Measurements from ENCODE around the gene CCNY.
A peak's percentile ranks its signal among the peaks of the same experiment; 100 is the strongest.

CCNY gene

DNA sequence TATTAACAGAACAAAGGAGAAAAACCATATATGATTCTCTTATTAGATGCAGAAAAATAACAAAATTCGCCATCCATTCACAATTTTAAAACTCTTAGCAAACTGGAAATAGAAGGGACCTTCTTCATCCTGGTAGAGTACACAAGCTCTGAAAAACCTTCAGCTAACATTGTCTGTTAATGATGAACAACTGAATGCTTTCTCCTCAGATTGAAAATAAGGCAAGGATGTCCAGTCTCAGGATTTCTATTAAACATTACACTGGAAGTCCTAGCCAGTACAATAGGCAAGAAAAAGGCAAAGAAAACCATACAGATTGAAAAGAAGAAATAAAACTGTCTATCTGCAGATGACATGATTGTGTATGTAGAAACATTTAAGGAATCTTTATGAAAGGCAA, 16.0 kb upstream of the CCNY start:
- H3K4me1 Mint-ChIP-seq: peaks cover 5% of the 10 kb centered on the region
- no peak for ATAC-seq (replicated peaks; ENCODE audit: extremely low read depth, poor library complexity, severe bottlenecking)
- no peak overlapping the region for H3K4me3 Mint-ChIP-seq
- no peaks in the 10 kb centered on the region for H3K9me3 Mint-ChIP-seq
- H3K27me3 Mint-ChIP-seq: no peaks in the 10 kb centered on the region
- peaks cover 8% of the 10 kb centered on the region for H3K36me3 Mint-ChIP-seq (ENCODE audit: insufficient read depth)
- no peak for DNase-seq (ENCODE audit: low spot score in 2 of 2)
- no peak overlapping the region for H3K27ac Mint-ChIP-seq (ENCODE audit: low read depth)

- DNase-seq (ENCODE audit: low spot score in 2 of 2) (no peak), ATAC-seq (replicated peaks; ENCODE audit: extremely low read depth, poor library complexity, severe bottlenecking) (no peak)
- Mint-ChIP-seq H3K4me3 (no peak overlapping the region), H3K27ac (ENCODE audit: low read depth) (no peak overlapping the region), H3K27me3 (no peaks in the 10 kb centered on the region), H3K36me3 (ENCODE audit: insufficient read depth) (peaks cover 8% of the 10 kb centered on the region), H3K9me3 (no peaks in the 10 kb centered on the region), H3K4me1 (peaks cover 7% of the 10 kb centered on the region)
These were observed 13.7 kb upstream of the CCNY start for GRCh38 chr10:35322636-35323035.

GRCh38 chr10:35324196-35324595, 12.1 kb upstream of the CCNY start:
- ATAC-seq (replicated peaks; ENCODE audit: extremely low read depth, poor library complexity, severe bottlenecking): no peak
- no peak overlapping the region for H3K4me3 Mint-ChIP-seq
- H3K4me1 Mint-ChIP-seq: peaks cover 10% of the 10 kb centered on the region
- no peaks in the 10 kb centered on the region for H3K27me3 Mint-ChIP-seq
- no peak for DNase-seq (ENCODE audit: low spot score in 2 of 2)
- no peaks in the 10 kb centered on the region for H3K9me3 Mint-ChIP-seq
- no peak overlapping the region for H3K27ac Mint-ChIP-seq (ENCODE audit: low read depth)
- H3K36me3 Mint-ChIP-seq (ENCODE audit: insufficient read depth): peaks cover 6% of the 10 kb centered on the region

GRCh38 chr10:35326466-35327235, 9.7 kb upstream of the CCNY start:
- Mint-ChIP-seq H3K36me3 (ENCODE audit: insufficient read depth) (peaks cover 4% of the 10 kb centered on the region), H3K27me3 (no peaks in the 10 kb centered on the region), H3K4me1 (peaks cover 30% of the 10 kb centered on the region), H3K27ac (ENCODE audit: low read depth) (no peak overlapping the region), H3K9me3 (no peaks in the 10 kb centered on the region), H3K4me3 (no peak overlapping the region)
- ATAC-seq (replicated peaks; ENCODE audit: extremely low read depth, poor library complexity, severe bottlenecking) (no peak), DNase-seq (ENCODE audit: low spot score in 2 of 2) (no peak)

DNA sequence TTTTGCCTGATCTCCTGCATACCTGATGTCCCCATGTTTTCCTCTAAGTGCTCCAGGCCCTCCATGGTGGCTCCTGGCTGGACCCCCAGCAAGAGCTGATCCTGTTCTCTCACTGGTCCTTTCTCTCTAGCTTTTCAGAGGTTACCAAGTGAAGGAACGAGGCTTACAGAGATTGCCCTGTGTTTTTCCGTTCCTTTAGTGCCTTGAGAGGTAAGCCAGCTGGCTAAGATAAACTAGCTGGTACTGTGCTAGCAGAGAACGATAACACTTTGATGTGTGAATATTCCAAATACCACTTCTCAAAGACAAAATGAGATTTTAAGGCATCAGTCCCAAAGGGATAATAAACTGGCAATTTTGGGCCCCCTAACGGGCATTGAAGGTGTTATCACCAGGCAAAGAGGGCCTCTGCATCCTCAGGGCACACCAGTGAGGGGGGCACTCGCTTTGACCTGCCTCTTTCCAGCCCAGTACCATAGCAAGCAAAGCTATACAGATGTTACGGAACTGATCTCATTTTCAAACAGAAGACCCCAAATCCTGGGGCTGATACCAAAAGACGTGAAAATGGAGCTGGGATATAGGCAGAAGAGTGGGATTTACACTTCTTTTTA, 8.4 kb upstream of the CCNY start:
- no peaks in the 10 kb centered on the region for H3K9me3 Mint-ChIP-seq
- DNase-seq (ENCODE audit: low spot score in 2 of 2): no peak
- H3K4me1 Mint-ChIP-seq: peaks cover 35% of the 10 kb centered on the region
- H3K4me3 Mint-ChIP-seq: no peak overlapping the region
- H3K36me3 Mint-ChIP-seq (ENCODE audit: insufficient read depth): peaks cover 4% of the 10 kb centered on the region
- no peak overlapping the region for H3K27ac Mint-ChIP-seq (ENCODE audit: low read depth)
- ATAC-seq (replicated peaks; ENCODE audit: extremely low read depth, poor library complexity, severe bottlenecking): no peak
- no peaks in the 10 kb centered on the region for H3K27me3 Mint-ChIP-seq

DNA sequence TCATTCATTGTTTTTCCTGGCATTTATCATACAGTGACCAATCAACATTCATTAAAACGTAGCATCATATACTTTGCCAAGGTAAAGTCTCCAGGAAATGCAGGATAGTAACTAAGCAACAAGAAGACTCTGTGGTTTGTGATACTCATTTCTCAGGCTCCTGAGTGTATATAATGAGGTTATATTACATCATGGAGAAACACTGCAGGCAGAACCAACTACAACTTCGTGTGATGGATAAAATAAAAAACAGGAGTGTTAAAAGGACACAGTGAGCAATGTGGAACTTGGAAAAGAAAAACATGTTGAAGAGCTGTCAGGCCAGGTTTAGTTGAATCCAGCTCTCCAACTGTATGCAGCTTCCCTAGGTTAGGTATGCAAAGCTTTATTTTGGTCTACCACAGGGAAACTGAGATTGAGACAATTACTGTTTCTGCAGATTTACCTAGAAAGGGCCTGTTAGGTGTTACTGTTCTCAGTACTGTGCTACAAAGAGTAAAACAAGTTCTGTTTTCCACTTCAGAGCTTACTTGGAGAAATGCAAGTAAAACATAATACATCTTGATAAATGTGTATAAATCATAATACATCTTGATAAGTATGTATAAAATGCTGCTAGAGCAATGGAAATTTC, 7.8 kb upstream of the CCNY start:
- H3K27ac Mint-ChIP-seq (ENCODE audit: low read depth): no peak overlapping the region
- DNase-seq (ENCODE audit: low spot score in 2 of 2) (no peak), ATAC-seq (replicated peaks; ENCODE audit: extremely low read depth, poor library complexity, severe bottlenecking) (no peak)
- H3K27me3 Mint-ChIP-seq: no peaks in the 10 kb centered on the region
- peaks cover 41% of the 10 kb centered on the region for H3K4me1 Mint-ChIP-seq
- no peaks in the 10 kb centered on the region for H3K9me3 Mint-ChIP-seq
- no peak overlapping the region for H3K4me3 Mint-ChIP-seq
- H3K36me3 Mint-ChIP-seq (ENCODE audit: insufficient read depth): peaks cover 5% of the 10 kb centered on the region

DNA sequence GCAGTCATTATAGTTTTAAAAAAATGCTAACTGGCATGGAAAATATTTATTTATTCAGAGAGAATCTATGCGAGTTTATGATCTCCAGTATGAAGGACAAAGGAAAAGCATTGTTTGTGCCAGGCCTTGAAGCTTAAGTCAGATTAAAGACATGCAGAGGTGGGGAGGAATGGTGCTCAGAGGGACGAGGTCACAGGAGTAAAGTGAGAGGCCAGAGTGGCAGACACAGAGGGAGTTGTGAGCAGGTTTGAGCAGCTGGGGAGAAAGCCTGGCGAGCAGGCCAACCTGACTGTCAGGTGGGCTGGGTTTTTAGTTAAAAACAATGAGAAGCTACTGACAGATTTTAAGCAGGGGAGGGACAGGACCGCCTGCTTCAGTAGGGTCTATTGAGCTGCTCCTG, 6.8 kb upstream of the CCNY start:
- H3K9me3 Mint-ChIP-seq: no peaks in the 10 kb centered on the region
- H3K27me3 Mint-ChIP-seq: no peaks in the 10 kb centered on the region
- H3K4me3 Mint-ChIP-seq: no peak overlapping the region
- DNase-seq (ENCODE audit: low spot score in 2 of 2) (no peak), ATAC-seq (replicated peaks; ENCODE audit: extremely low read depth, poor library complexity, severe bottlenecking) (no peak)
- H3K27ac Mint-ChIP-seq (ENCODE audit: low read depth): no peak overlapping the region
- H3K36me3 Mint-ChIP-seq (ENCODE audit: insufficient read depth): peaks cover 4% of the 10 kb centered on the region
- H3K4me1 Mint-ChIP-seq: peaks cover 51% of the 10 kb centered on the region

GRCh38 chr10:35331894-35332640, 4.2 kb upstream of the CCNY start:
- H3K27ac Mint-ChIP-seq (ENCODE audit: low read depth): no peak overlapping the region
- peaks cover 13% of the 10 kb centered on the region for H3K36me3 Mint-ChIP-seq (ENCODE audit: insufficient read depth)
- H3K27me3 Mint-ChIP-seq: no peaks in the 10 kb centered on the region
- DNase-seq (ENCODE audit: low spot score in 2 of 2): no peak
- peaks cover 64% of the 10 kb centered on the region for H3K4me1 Mint-ChIP-seq
- no peak for ATAC-seq (replicated peaks; ENCODE audit: extremely low read depth, poor library complexity, severe bottlenecking)
- no peak overlapping the region for H3K4me3 Mint-ChIP-seq
- no peaks in the 10 kb centered on the region for H3K9me3 Mint-ChIP-seq

DNA sequence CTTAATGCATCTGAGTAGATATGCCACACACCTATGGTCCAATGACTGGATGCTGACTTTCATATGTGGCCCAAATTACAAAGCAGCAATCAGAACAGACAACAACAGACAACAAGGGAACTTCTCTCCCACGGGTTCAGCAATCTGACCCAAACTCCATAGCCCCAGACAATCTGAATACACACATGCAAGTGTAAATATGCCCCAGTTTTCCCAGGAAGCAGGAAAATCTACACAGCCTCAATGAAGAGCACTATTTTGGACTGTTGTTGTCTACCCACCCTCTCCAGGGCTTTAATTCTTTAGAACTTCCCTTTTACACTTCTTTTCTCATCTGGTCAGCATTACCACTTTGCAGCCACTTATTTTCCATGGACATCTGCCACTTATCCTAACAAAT, 2.0 kb upstream of the CCNY start:
- no peaks in the 10 kb centered on the region for H3K9me3 Mint-ChIP-seq
- ATAC-seq (replicated peaks; ENCODE audit: extremely low read depth, poor library complexity, severe bottlenecking) (no peak), DNase-seq (ENCODE audit: low spot score in 2 of 2) (no peak)
- peak overlapping the region; percentile 46 for H3K4me3 Mint-ChIP-seq
- peaks cover 73% of the 10 kb centered on the region for H3K4me1 Mint-ChIP-seq
- no peaks in the 10 kb centered on the region for H3K27me3 Mint-ChIP-seq
- no peak overlapping the region for H3K27ac Mint-ChIP-seq (ENCODE audit: low read depth)
- H3K36me3 Mint-ChIP-seq (ENCODE audit: insufficient read depth): peaks cover 14% of the 10 kb centered on the region

DNA sequence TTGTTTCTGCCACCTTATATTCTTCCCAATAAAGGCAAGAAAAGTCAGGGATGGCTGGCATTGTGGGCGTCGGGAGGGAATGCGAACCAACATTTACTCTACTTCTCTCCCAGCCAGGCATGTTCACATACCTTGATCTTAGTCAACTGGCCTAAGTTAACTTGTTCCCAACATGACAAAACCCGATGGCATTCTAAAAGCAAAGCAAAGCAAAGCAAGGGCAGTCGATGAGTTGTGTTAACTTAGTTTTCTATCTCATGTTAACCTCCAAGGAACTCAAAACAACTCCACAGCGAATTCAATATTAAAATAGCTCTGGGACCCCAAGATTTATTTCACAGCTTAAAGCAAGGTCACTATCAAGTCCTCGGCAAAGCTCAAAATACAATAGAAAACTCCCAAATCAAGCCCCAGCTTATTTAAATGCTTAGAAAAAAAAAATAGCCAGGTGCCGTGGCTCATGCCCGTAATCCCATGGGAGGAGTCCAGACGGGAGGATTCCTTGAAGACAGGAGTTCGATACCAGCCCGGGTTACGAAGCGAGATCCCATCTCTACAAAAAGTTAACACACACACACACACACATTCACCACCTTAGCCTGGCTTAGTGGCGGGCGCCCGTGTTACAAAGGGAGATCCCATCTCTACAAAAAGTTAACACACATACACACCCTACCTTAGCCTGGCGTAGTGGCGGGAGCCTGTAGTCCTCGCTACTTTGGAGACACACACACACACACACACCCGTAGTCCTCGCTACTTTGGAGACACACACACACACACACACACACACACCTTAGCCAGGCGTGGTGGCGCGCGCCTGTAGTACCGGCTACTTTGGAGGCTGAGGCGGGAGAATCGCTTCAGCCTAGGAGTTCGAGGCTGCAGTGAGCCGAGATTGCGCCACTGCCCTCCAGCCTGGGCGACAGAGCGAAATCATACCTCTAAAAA, 901 bp upstream of the CCNY start:
- DNase-seq (ENCODE audit: low spot score in 2 of 2) (peak in 1 of 2 donors; percentile 10), ATAC-seq (replicated peaks; ENCODE audit: extremely low read depth, poor library complexity, severe bottlenecking) (peak; percentile 18)
- Mint-ChIP-seq H3K4me1 (peaks cover 75% of the 10 kb centered on the region), H3K27me3 (no peaks in the 10 kb centered on the region), H3K9me3 (no peaks in the 10 kb centered on the region), H3K27ac (ENCODE audit: low read depth) (peak overlapping the region; percentile 97), H3K36me3 (ENCODE audit: insufficient read depth) (peaks cover 16% of the 10 kb centered on the region), H3K4me3 (peak overlapping the region; percentile 89)

DNA sequence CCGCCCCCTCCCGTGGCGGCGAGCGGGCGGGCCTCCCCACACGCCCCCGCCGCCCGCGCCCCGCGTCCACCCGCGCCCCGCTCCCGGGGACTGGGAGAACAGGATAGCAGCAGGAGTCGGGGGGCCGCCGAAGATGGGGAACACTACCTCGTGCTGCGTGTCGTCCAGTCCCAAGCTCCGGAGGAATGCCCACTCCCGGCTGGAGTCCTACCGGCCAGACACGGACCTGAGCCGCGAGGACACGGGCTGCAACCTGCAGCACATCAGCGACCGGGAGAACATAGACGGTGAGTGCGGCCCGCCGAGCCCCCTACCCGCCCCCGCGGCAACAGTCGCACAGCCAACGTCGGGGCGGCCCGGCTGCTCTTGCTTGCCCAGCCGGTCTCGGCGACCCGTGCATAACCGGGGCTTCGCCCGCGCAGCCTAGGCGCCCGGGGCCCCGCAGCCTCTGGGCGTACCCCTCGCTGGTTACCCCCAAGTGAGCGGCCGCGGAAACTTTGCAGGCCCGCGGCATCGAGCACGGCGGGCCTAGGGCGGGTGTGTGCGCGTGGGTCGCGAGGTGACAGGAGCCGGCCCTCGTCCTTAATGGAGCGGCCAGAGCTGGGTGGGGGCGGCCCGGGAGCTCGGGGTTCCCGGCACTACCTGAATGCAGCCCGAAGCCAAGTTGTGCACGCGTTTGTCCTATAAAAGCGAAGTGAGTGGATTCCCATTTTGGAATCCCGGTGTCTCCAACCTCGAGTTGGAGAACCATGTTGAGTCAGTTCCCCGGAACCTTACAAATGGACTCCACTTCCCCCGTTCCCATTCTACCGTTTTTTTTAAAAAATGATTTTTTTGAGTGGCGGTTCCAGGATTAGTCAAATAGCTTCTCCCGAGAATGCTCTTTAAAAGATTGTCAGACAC, 863 bp downstream of the CCNY start:
- no peaks in the 10 kb centered on the region for H3K27me3 Mint-ChIP-seq
- peaks cover 16% of the 10 kb centered on the region for H3K36me3 Mint-ChIP-seq (ENCODE audit: insufficient read depth)
- no peaks in the 10 kb centered on the region for H3K9me3 Mint-ChIP-seq
- H3K4me1 Mint-ChIP-seq: peaks cover 76% of the 10 kb centered on the region
- H3K27ac Mint-ChIP-seq (ENCODE audit: low read depth): peak overlapping the region; percentile 62
- peak; percentile 3 for ATAC-seq (replicated peaks; ENCODE audit: extremely low read depth, poor library complexity, severe bottlenecking)
- peak in 1 of 2 donors; percentile 13 for DNase-seq (ENCODE audit: low spot score in 2 of 2)
- H3K4me3 Mint-ChIP-seq: peak overlapping the region; percentile 89

Measured in central memory CD8-positive, alpha-beta T cell (primary cell).